K562 (cell line): ENCODE data around the gene ELOF1. TPM values are rescaled to one million over a fixed set of nuclear protein-coding genes. Genes with fewer than 3 reads are reported as not detected.

Experiments used
- CBX5 ChIP-seq: IDR thresholded peaks from 2 replicates; pipeline ENCODE4 v1.6.1; 2014; ENCODE audit warnings: low read depth, borderline replicate concordance
- GTF2A2 ChIP-seq: IDR thresholded peaks from 2 replicates; pipeline ENCODE4 v1.6.1; 2016; ENCODE audit warnings: mild to moderate bottlenecking, missing genetic modification characterization, missing compliant biosample characterization
- HMGXB4 ChIP-seq: sonication (generic); formaldehyde crosslinking; IDR thresholded peaks from 2 replicates; pipeline ENCODE4 v1.8.1; 2023; ENCODE audit warnings: mild to moderate bottlenecking, missing genetic modification reagents
- HNRNPUL1 ChIP-seq: fragments of 200-400 bp; formaldehyde crosslinking; IDR thresholded peaks from 2 replicates; pipeline ENCODE4 v1.6.1; 2017; ENCODE audit warnings: low read length
- HSF4 ChIP-seq: fragments of 250-450 bp; sonication (Bioruptor Pico); IDR thresholded peaks from 2 replicates; pipeline ENCODE4 v2.1.2; 2022; ENCODE audit warnings: mild to moderate bottlenecking, moderate library complexity, borderline replicate concordance
- MCM5 ChIP-seq: fragments of 450-650 bp; IDR thresholded peaks from 2 replicates; pipeline ENCODE4 v1.6.1; 2016; ENCODE audit warnings: low read depth
- NR1H2 ChIP-seq: sonication (generic); formaldehyde crosslinking; IDR thresholded peaks from 2 replicates; pipeline ENCODE4 v1.4.0; 2020; ENCODE audit warnings: mild to moderate bottlenecking, missing genetic modification reagents
- SMARCB1 ChIP-seq: IDR thresholded peaks from 2 replicates; pipeline ENCODE4 v1.6.1; 2011; ENCODE audit warnings: improper control_type of control experiment, low read depth; ENCODE audit not compliant: insufficient read length
- ZFP30 ChIP-seq: fragments of 250-450 bp; sonication (Bioruptor Pico); IDR thresholded peaks from 2 replicates; pipeline ENCODE4 v1.8.0; 2022; ENCODE audit warnings: moderate library complexity, mild to moderate bottlenecking, inconsistent platforms, borderline replicate concordance
- ZNF518B ChIP-seq: fragments of 250-450 bp; sonication (Bioruptor Pico); IDR thresholded peaks from 2 replicates; pipeline ENCODE4 v1.5.0; 2021; ENCODE audit warnings: mild to moderate bottlenecking, moderate library complexity
- ZNF57 ChIP-seq: fragments of 450-650 bp; formaldehyde crosslinking; IDR thresholded peaks from 2 replicates; pipeline ENCODE4 v1.4.0; 2020; ENCODE audit warnings: mild to moderate bottlenecking, moderate library complexity
- polyA plus RNA-seq, 8 experiments: library from polyadenylated mRNA; depleted of rRNA in 4 of 8; stranded (reverse) in 5 of 8; unstranded in 3 of 8; fragments of >200 nt; fragmentation: Nextera tagmentation in 2 of 8; fragmentation: Illumina TruSeq in 1 of 8; extraction: Ambion mirVana in 2 of 8; extraction: Trizol in 1 of 8; gene quantifications; 2 replicates each; pipeline versions ENCODE4 v1.2.1 to v1.2.3, GENCODE V29; 2011 to 2014; ENCODE audit warnings: inconsistent platforms in 1 of 8, missing spikeins in 1 of 8
- total RNA-seq, 7 experiments: library from RNA; depleted of rRNA in 6 of 7; stranded (reverse); fragments of >200 nt in 6 of 7; fragmentation: Illumina TruSeq in 2 of 7; extraction: Trizol in 2 of 7; gene quantifications; 2 replicates each; pipeline versions ENCODE4 v1.2.1 to v1.2.3, GENCODE V29; 2011 to 2021; ENCODE audit warnings: low replicate concordance in 1 of 7
- TF ChIP-seq, protein P1 (sequence below), 2 experiments: fragments of 450-650 bp; conservative IDR thresholded peaks; 2 replicates each; pipeline ENCODE4 v1.6.1; 2017; ENCODE audit warnings: mild to moderate bottlenecking in 2 of 2, moderate library complexity in 2 of 2

ELOF1 gene
- total and polyA plus RNA-seq, 9 of the 15 experiments (the other 6 are each of a cell fraction or from before 2014, with no cell fraction given): 16.7 to 147 (median 74.2) TPM

- peak; percentile 45; the same call in 1 of the 2 replicates for TF ChIP-seq CBX5
- TF ChIP-seq ZNF518B: no peak
- no peak for TF ChIP-seq HNRNPUL1
- TF ChIP-seq, protein P1, sequence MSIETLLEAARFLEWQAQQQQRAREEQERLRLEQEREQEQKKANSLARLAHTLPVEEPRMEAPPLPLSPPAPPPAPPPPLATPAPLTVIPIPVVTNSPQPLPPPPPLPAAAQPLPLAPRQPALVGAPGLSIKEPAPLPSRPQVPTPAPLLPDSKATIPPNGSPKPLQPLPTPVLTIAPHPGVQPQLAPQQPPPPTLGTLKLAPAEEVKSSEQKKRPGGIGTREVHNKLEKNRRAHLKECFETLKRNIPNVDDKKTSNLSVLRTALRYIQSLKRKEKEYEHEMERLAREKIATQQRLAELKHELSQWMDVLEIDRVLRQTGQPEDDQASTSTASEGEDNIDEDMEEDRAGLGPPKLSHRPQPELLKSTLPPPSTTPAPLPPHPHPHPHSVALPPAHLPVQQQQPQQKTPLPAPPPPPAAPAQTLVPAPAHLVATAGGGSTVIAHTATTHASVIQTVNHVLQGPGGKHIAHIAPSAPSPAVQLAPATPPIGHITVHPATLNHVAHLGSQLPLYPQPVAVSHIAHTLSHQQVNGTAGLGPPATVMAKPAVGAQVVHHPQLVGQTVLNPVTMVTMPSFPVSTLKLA (conservative IDR thresholded peaks at IDR 0.05): peak in 1 of 2 experiments; percentile 48; a peak in 2 of 4 replicates
- no peak for TF ChIP-seq HSF4 (CRISPR knock-in tag)
- no peak for TF ChIP-seq ZNF57 (CRISPR knock-in tag)
- no peak for TF ChIP-seq MCM5
- no peak for TF ChIP-seq SMARCB1
- TF ChIP-seq NR1H2: no peak
- TF ChIP-seq ZFP30 (CRISPR knock-in tag): no peak
- no peak for TF ChIP-seq GTF2A2
- TF ChIP-seq HMGXB4 (CRISPR knock-in tag): no peak
Observed at GRCh38 chr19:11578258-11579142, 19.5 kb upstream of the ELOF1 start (continued).
